GM18909 (cell line): ENCODE results near the gene AMOT.
"Not testable (repeated sequence)": the region's sequence is repeated elsewhere in the genome, so short reads cannot be mapped to it uniquely, and the experiment has no call there.

Experiments used
- ATAC-seq: cut with Tn5 transposase; IDR thresholded peaks from one replicate; pipeline ENCODE4 v1.9.1; 2021; ENCODE audit warnings: mild to moderate bottlenecking; ENCODE audit not compliant: unreplicated experiment, poor library complexity

The AMOT gene

GRCh38 chrX:112840382-112841113, at the start of gene AMOT:
TSS of gene AMOT (minus strand) at chrX:112840831. CDS start at chrX:112823126, 17,705 bp downstream.
- peak; percentile 70 for ATAC-seq

- peak; percentile 59 for ATAC-seq
Observed at GRCh38 chrX:112889400-112889799, 48.8 kb upstream of the AMOT start.

- ATAC-seq = no peak
Observed at GRCh38 chrX:112888916-112889315, 48.3 kb upstream of the AMOT start.

- peak; percentile 48 for ATAC-seq
Observed at GRCh38 chrX:112877771-112878173, 37.1 kb upstream of the AMOT start.

- peak; percentile 42 for ATAC-seq
Observed at GRCh38 chrX:112874614-112875013, 34.0 kb upstream of the AMOT start.

GRCh38 chrX:112874175-112874574, 33.5 kb upstream of the AMOT start:
- peak; percentile 37 for ATAC-seq

GRCh38 chrX:112868586-112868985, 28.0 kb upstream of the AMOT start:
- ATAC-seq = no peak

GRCh38 chrX:112867570-112867969, 26.9 kb upstream of the AMOT start:
- peak; percentile 88 for ATAC-seq

- ATAC-seq = no peak
Observed at GRCh38 chrX:112866175-112866574, 25.5 kb upstream of the AMOT start.

GRCh38 chrX:112865464-112866025, 24.9 kb upstream of the AMOT start:
- no peak for ATAC-seq

GRCh38 chrX:112863850-112864249, 23.2 kb upstream of the AMOT start:
- no peak for ATAC-seq

- ATAC-seq = no peak
Observed at GRCh38 chrX:112857478-112857878, 16.8 kb upstream of the AMOT start.

- not testable (repeated sequence) for ATAC-seq
Observed at GRCh38 chrX:112854901-112855300, 14.3 kb upstream of the AMOT start.

- no peak for ATAC-seq
Observed at GRCh38 chrX:112852851-112853250, 12.2 kb upstream of the AMOT start.

- ATAC-seq = peak; percentile 73
Observed at GRCh38 chrX:112851806-112852205, 11.2 kb upstream of the AMOT start.

- ATAC-seq = peak; percentile 91
Observed at GRCh38 chrX:112851161-112851779, 10.6 kb upstream of the AMOT start.

GRCh38 chrX:112849016-112849415, 8.4 kb upstream of the AMOT start:
- ATAC-seq = no peak

- no peak for ATAC-seq
Observed at GRCh38 chrX:112846782-112847181, 6.2 kb upstream of the AMOT start.

- ATAC-seq = no peak
Observed at GRCh38 chrX:112846187-112846586, 5.6 kb upstream of the AMOT start.

- ATAC-seq = no peak
Observed at GRCh38 chrX:112844250-112844649, 3.6 kb upstream of the AMOT start.

- ATAC-seq = no peak
Observed at GRCh38 chrX:112841820-112842157, 1.2 kb upstream of the AMOT start.
